GM19468 (cell line): ENCODE measurements around the gene RNU1-4.
"Not testable (repeated sequence)": the region's sequence is repeated elsewhere in the genome, so short reads cannot be mapped to it uniquely, and the experiment has no call there.

Experiments
- ATAC-seq: cut with Tn5 transposase; IDR thresholded peaks from one replicate; pipeline ENCODE4 v1.9.1; 2021; ENCODE audit warnings: mild to moderate bottlenecking, moderate library complexity, moderate number of reproducible peaks; ENCODE audit not compliant: unreplicated experiment; ENCODE audit errors: extremely low read depth

RNU1-4 gene

DNA sequence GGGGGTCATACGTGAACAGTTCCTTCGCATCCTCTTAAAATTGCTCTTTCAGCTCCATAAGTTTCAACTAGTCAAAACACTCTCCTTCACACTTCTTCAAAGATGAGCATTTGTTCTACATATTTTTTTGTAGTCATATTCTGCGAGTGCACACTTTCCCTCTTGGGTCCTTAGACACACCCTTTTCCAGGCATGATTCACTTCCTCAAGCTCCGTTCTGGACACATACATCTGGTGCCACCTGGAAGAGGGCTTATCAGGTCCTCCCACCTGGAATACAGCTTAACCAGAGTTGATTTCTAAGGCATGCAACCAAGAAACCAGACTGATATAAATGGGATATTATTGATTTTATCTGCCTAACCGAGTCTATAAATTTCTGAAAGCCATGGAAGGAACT lies 47.4 kb downstream of the RNU1-4 start:
- ATAC-seq, result not testable (repeated sequence)
